GM18517 (cell line): Measurements from ENCODE around the gene TNRC6C.
"Not testable (repeated sequence)": the region's sequence is repeated elsewhere in the genome, so short reads cannot be mapped to it uniquely, and the experiment has no call there.

ENCODE experiments used
- ATAC-seq: cut with Tn5 transposase; IDR thresholded peaks from one replicate; pipeline ENCODE4 v1.9.1; 2021; ENCODE audit warnings: mild to moderate bottlenecking, moderate library complexity; ENCODE audit not compliant: unreplicated experiment

The TNRC6C gene

DNA sequence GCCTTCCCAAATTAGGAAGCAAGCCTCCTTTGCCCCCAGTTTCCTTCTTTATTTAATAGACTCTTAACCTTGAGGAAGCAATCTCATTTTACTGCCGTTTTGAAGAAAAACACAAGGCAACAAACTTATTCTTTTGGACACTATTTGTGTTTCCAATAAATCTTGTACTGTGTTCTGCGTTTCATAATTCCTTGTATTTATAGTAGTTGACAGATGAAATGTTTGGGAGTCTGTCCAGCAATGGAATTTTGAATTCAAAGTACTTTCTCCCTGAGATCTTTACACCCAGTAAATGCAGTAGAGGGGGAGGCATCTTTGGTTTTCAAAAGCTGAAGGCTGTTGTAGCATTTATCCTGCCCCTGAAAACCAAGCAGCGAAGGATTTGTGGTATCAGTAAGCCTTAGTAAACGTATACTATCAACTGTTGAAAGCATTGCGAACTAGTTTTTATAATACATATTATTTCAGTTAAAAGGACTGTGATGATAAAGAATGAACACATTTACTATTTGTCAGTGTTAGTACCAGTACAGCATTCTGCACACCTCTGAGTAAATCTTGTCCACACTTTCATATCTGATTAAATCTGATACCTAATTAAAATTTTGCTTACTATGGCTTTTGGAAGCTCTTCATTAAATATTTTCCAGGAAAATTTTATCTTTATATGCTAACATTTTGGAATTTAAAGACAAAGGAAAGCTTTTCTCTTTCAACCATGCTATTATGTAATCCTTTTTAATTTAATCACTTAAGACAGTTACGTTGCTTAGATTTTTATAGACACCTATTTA lies 83.1 kb downstream of the TNRC6C start:
- ATAC-seq = no peak

GRCh38 chr17:78042542-78042941 lies 84.0 kb downstream of the TNRC6C start:
- no peak for ATAC-seq

- no peak for ATAC-seq
Measured at GRCh38 chr17:78043031-78043430, 84.5 kb downstream of the TNRC6C start.

DNA sequence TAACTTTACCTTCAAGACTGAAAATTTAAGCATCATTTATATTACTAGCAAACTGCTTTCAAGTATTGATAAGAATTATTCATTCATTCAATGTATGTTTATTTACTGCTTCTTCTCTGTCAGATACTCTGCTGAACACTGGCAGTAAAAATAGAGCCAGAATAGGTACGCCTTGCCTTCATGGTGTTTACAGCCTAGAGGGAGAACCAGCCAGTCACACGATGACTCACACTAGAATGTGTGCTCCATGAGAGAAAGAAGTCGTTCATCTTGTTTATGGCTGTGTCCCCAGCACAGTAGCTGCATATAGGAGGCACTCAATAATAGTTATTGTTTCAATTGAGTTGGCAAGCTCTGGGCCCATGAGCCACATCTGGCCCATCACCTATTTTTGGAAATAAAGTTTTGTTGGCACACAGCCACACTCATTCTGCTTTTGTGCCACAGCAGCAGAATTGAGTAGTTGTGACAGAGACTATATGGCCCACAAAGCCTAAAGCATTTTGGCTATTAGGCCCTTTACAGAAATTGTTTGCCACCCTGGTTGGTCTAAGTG lies 85.9 kb downstream of the TNRC6C start:
- no peak for ATAC-seq

DNA sequence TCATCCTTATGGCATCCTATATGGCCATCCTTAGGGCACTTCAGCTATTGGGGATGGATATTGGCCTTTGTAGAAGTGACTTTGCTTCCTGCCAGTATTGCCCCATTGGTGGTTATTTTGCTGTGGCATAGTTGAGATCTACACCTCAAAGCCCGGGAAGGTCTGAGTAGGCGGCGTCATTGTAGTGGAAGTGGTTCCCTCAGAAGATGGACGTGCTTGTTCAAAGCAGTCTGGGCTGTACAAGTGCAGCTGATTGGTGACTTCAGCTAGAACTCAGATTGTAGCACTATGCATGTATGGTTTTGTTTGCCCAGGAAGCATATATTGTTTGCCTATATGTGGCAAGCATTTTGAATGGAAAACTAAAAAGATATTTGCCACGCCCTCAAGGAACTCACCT lies 86.8 kb downstream of the TNRC6C start:
- ATAC-seq = no peak

- ATAC-seq = no peak
Measured at GRCh38 chr17:78046923-78047322, 88.4 kb downstream of the TNRC6C start.

- ATAC-seq = no peak
Measured at GRCh38 chr17:78048346-78049292, 90.1 kb downstream of the TNRC6C start.

DNA sequence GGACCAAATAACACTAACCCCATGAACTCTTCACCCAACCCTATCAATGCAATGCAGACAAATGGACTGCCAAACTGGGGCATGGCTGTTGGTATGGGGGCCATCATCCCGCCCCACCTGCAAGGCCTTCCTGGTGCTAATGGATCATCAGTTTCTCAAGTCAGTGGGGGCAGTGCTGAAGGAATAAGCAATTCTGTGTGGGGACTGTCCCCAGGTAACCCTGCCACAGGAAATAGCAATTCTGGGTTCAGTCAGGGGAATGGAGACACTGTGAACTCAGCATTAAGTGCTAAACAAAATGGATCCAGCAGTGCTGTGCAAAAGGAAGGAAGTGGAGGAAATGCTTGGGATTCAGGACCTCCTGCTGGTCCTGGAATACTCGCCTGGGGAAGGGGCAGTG lies 91.1 kb downstream of the TNRC6C start:
- no peak for ATAC-seq

- no peak for ATAC-seq
Measured at GRCh38 chr17:78051186-78051972, 92.9 kb downstream of the TNRC6C start.

DNA sequence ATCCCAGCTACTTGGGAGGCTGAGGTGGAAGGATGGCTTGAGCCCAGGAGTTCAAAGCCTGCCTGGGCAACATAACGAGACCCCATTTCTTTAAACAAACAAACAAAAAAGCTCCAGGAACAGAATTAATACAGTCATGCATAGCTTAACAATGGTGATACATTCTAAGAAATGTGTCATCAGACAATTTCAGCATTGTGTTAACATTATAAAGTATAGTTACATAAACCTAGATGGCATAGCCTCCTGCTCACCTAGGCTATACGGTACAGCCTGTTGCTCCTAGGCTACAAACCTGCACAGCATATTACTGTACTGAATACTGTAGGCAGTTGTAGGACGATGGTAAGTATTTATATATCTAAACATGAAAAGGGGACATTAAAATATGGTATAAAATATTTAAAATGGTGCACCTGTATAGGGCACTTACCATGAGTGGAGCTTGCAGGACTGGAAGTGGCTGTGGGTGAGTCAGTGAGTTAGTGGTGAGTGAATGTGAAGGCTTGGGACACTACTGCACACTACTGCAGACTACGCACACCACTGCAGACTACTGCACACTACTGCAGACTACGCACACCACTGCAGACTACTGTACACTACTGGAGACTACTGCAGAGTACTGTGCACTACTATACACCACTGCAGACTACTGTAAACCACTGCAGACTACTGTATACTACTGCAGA lies 95.4 kb downstream of the TNRC6C start:
- ATAC-seq = no peak

DNA sequence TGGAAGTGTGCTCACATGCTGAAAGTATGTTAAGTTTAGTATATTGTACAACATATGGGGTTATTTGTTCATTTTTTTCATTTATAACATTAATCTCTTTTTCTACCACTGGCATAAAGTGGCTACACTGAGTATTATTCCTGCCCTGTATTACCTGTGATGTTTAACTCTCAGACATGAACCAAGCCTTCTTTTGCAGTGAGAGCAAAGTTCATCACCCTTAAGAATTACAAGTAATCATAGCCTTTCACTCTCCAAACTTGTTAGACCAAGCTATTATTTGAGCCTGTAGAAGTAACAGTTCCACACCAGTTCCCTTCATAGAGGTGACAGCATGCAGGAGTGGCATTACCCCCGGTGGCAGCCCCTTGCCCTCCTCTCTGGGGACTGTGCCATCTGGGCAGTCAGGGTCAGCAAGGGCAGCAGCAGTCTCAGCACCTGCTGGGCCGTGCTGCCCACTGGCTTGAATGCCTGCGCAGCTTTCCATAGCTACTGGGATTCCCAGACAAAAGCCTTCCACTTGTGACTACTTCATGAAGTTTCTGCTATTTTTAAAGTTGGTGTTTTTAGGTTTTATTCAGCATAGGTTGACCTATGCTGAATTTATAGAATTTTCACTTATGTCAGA lies 98.7 kb downstream of the TNRC6C start:
- ATAC-seq = no peak

GRCh38 chr17:78058001-78058400 lies 99.5 kb downstream of the TNRC6C start:
- ATAC-seq = no peak

DNA sequence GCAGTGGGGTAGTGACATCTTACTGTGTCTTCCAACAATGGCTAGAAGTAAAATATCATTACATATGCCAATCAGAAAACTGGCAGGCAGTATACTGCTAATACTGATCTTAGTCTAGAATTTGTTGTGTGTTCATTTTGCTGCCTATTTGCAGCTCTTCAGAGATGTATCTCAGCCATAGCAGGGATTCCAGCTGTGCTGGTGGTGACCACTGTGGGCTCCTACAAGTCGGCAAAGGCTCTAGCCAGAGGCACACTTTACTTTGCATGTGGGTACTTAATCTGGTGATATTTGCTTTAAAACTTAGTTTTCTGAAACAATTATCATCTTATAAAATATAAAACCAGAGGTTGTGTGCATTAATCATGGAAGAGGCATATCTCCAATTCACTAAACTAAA lies 100.1 kb downstream of the TNRC6C start:
- ATAC-seq = no peak

GRCh38 chr17:78062596-78062995 lies 104.1 kb downstream of the TNRC6C start:
- ATAC-seq = no peak

GRCh38 chr17:78063489-78063888 lies 105.0 kb downstream of the TNRC6C start:
- ATAC-seq = no peak

DNA sequence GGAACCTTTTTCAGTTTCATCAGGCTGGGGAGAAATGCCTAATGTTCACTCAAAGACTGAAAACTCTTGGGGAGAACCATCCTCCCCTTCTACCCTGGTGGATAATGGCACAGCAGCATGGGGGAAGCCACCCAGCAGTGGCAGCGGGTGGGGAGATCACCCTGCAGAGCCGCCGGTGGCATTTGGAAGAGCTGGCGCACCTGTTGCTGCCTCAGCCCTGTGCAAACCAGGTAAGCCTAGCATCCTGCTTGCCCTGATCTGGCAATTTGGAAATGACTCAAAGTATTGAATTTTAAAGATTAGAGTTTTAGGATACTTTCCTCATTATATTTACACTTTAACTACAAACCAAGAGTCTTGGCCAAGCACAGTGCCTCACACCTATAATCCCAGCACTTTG lies 106.2 kb downstream of the TNRC6C start:
- ATAC-seq = no peak

GRCh38 chr17:78066976-78067375 lies 108.5 kb downstream of the TNRC6C start:
- not testable (repeated sequence) for ATAC-seq

DNA sequence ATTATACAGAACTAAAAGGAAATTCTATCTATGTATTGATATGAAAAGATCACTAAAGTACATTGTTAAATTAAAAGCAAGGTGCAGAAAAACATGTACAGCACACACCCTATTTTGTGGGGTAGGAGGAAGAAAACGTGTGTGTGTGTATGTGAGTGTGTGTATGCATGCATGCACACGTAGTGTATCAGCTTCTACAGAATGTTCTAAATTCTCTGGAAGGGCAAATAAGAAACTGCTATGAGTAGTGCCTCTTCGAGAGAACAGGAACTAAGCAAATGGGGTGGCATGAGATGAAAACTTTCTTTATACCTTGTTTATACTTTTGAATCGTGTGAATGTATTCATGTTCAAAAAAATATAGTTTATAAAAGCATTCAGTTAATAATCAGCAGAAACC lies 111.2 kb downstream of the TNRC6C start:
- no peak for ATAC-seq

- ATAC-seq = no peak
Measured at GRCh38 chr17:78072961-78073360, 114.5 kb downstream of the TNRC6C start.

DNA sequence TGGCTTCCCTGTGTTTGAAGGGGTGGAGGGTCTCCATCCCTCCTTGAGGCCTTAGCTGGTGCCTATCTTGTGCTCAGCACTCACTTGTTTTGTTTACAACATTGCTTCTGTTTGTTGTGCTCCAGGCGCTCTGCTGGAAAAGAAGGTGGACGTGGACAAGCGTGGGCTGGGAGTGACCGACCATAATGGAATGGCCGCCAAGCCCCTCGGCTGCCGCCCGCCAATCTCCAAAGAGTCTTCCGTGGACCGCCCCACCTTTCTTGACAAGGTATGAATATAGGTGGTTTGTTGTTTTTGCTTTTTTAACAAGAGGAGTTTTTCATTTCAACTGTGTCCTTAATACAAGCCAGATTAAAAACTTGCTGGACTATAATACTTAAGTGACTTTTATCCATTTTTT lies 116.5 kb downstream of the TNRC6C start:
- no peak for ATAC-seq
